A549 (cell line): ENCODE measurements around the gene OR4K2. TPM values are rescaled to one million over a fixed set of nuclear protein-coding genes. Genes with fewer than 3 reads are reported as not detected.

Experiments used
- ATOH8 ChIP-seq: fragments of 250-450 bp; sonication (Bioruptor Pico); IDR thresholded peaks from 2 replicates; pipeline ENCODE4 v1.5.0; 2020; ENCODE audit warnings: low read depth, mild to moderate bottlenecking, moderate library complexity
- ZFP36 ChIP-seq: fragments of 450-650 bp; IDR thresholded peaks from 2 replicates; pipeline ENCODE4 v1.6.1; 2014; ENCODE audit warnings: borderline replicate concordance; ENCODE audit not compliant: partially characterized antibody
- polyA plus RNA-seq, 4 experiments: library from polyadenylated mRNA; depleted of rRNA in 3 of 4; stranded (reverse); fragments of >200 nt; fragmentation: RNase III in 1 of 4; extraction: RNeasy Plus Mini Kit Qiagen cat#74134 plus additional on column Dnase treatment in 1 of 4; gene quantifications; 2 replicates in 3 of 4; 3 replicates in 1 of 4; pipeline ENCODE4 v1.2.3, GENCODE V29; 2011 to 2017

OR4K2 gene
- polyA plus RNA-seq, 2 of the 4 experiments (the other 2 are of a cell fraction): not detected

DNA sequence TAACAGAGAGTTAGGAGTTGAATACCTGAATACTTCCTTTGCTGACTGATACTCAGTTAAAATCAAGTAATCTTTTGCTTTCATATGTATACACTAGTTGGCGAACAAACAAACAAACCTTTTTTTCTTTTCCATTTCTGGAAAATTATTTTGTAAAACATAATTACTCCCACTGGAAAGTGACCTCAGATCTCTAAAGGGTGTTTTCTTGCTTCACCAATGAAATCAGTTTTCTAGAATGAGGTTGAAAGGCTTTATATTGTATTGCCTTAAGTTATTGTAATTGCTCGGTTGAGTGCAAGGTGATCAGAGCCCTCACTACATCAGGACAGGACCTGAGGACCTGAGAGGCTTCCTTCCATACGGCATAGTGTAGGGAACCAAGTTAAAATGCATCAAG lies 55.7 kb downstream of the OR4K2 start, which contains the start of gene OR4K1 (continued):
- TF ChIP-seq ATOH8 (CRISPR knock-in tag): no peak
- TF ChIP-seq ZFP36: no peak

Other genes with a start within 250 kb of the OR4K2 start
- not detected in 2 replicates for gene OR11H2, start 161.3 kb upstream of the OR4K2 start, polyA plus RNA-seq (2011; rRNA removed)
- not detected in 3 replicates for gene OR11H2, start 161.3 kb upstream of the OR4K2 start, polyA plus RNA-seq (2017; fragmentation: RNase III; extraction: RNeasy Plus Mini Kit Qiagen cat#74134 plus additional on column Dnase treatment)
- gene OR4Q3, start 131.6 kb upstream of the OR4K2 start, polyA plus RNA-seq (2011; rRNA removed): not detected in 2 replicates
- gene OR4Q3, start 131.6 kb upstream of the OR4K2 start, polyA plus RNA-seq (2017; fragmentation: RNase III; extraction: RNeasy Plus Mini Kit Qiagen cat#74134 plus additional on column Dnase treatment): not detected in 3 replicates
- gene OR4M1, start 101.6 kb upstream of the OR4K2 start, polyA plus RNA-seq (2011; rRNA removed): not detected in 2 replicates
- not detected in 3 replicates for gene OR4M1, start 101.6 kb upstream of the OR4K2 start, polyA plus RNA-seq (2017; fragmentation: RNase III; extraction: RNeasy Plus Mini Kit Qiagen cat#74134 plus additional on column Dnase treatment)
- not detected in 2 replicates for gene OR4N2, start 71.4 kb upstream of the OR4K2 start, polyA plus RNA-seq (2011; rRNA removed)
- gene OR4N2, start 71.4 kb upstream of the OR4K2 start, polyA plus RNA-seq (2017; fragmentation: RNase III; extraction: RNeasy Plus Mini Kit Qiagen cat#74134 plus additional on column Dnase treatment): not detected in 3 replicates
- gene OR4K5, start 45.5 kb downstream of the OR4K2 start, polyA plus RNA-seq (2011; rRNA removed): not detected in 2 replicates
- gene OR4K5, start 45.5 kb downstream of the OR4K2 start, polyA plus RNA-seq (2017; fragmentation: RNase III; extraction: RNeasy Plus Mini Kit Qiagen cat#74134 plus additional on column Dnase treatment): not detected in 3 replicates
- gene OR4K1, start 55.8 kb downstream of the OR4K2 start, polyA plus RNA-seq (2011; rRNA removed): not detected in 2 replicates
- gene OR4K1, start 55.8 kb downstream of the OR4K2 start, polyA plus RNA-seq (2017; fragmentation: RNase III; extraction: RNeasy Plus Mini Kit Qiagen cat#74134 plus additional on column Dnase treatment): not detected in 3 replicates
- not detected in 2 replicates for gene OR4K15, start 100.4 kb downstream of the OR4K2 start, polyA plus RNA-seq (2011; rRNA removed)
- not detected in 3 replicates for gene OR4K15, start 100.4 kb downstream of the OR4K2 start, polyA plus RNA-seq (2017; fragmentation: RNase III; extraction: RNeasy Plus Mini Kit Qiagen cat#74134 plus additional on column Dnase treatment)
- not detected in 2 replicates for gene OR4Q2, start 127.0 kb downstream of the OR4K2 start, polyA plus RNA-seq (2011; rRNA removed)
- not detected in 3 replicates for gene OR4Q2, start 127.0 kb downstream of the OR4K2 start, polyA plus RNA-seq (2017; fragmentation: RNase III; extraction: RNeasy Plus Mini Kit Qiagen cat#74134 plus additional on column Dnase treatment)
- not detected in 2 replicates for gene OR4K14, start 144.2 kb downstream of the OR4K2 start, polyA plus RNA-seq (2011; rRNA removed)
- not detected in 3 replicates for gene OR4K14, start 144.2 kb downstream of the OR4K2 start, polyA plus RNA-seq (2017; fragmentation: RNase III; extraction: RNeasy Plus Mini Kit Qiagen cat#74134 plus additional on column Dnase treatment)
- not detected in 2 replicates for gene OR4K13, start 160.9 kb downstream of the OR4K2 start, polyA plus RNA-seq (2011; rRNA removed)
- not detected in 3 replicates for gene OR4K13, start 160.9 kb downstream of the OR4K2 start, polyA plus RNA-seq (2017; fragmentation: RNase III; extraction: RNeasy Plus Mini Kit Qiagen cat#74134 plus additional on column Dnase treatment)
- gene OR4L1, start 184.9 kb downstream of the OR4K2 start, polyA plus RNA-seq (2011; rRNA removed): not detected in 2 replicates
- gene OR4L1, start 184.9 kb downstream of the OR4K2 start, polyA plus RNA-seq (2017; fragmentation: RNase III; extraction: RNeasy Plus Mini Kit Qiagen cat#74134 plus additional on column Dnase treatment): not detected in 3 replicates
- gene OR4K17, start 235.6 kb downstream of the OR4K2 start, polyA plus RNA-seq (2011; rRNA removed): not detected in 2 replicates
- not detected in 3 replicates for gene OR4K17, start 235.6 kb downstream of the OR4K2 start, polyA plus RNA-seq (2017; fragmentation: RNase III; extraction: RNeasy Plus Mini Kit Qiagen cat#74134 plus additional on column Dnase treatment)